KMS-11 (cell line): ENCODE results near the gene NTRK2.

Source experiments
- H2AFZ ChIP-seq: fragments of 200-600 bp; sonication (generic); 2 replicates; pipeline ENCODE4 v1.6.1; 2016; ENCODE audit warnings: antibody characterized with exemption, mixed run types, low read depth
- H3K27ac ChIP-seq: fragments of 200-600 bp; sonication (generic); 2 replicates; pipeline ENCODE4 v1.6.1; 2016; ENCODE audit warnings: mild to moderate bottlenecking, mixed run types
- H3K27me3 ChIP-seq: fragments of 200-600 bp; sonication (generic); 2 replicates; pipeline ENCODE4 v1.6.1; 2017; ENCODE audit warnings: mild to moderate bottlenecking, low read depth, mixed run types, moderate library complexity; ENCODE audit not compliant: insufficient read depth
- H3K36me3 ChIP-seq: fragments of 200-600 bp; sonication (generic); 2 replicates; pipeline ENCODE4 v1.6.1; 2017; ENCODE audit warnings: mild to moderate bottlenecking, mixed run types; ENCODE audit not compliant: insufficient read depth
- H3K4me1 ChIP-seq: fragments of 200-600 bp; sonication (generic); 2 replicates; pipeline ENCODE4 v1.6.1; 2016; ENCODE audit warnings: mild to moderate bottlenecking, low read depth, mixed run types; ENCODE audit not compliant: poor library complexity, severe bottlenecking
- H3K4me2 ChIP-seq: fragments of 200-600 bp; sonication (generic); 2 replicates; pipeline ENCODE4 v1.7.0; 2016; ENCODE audit warnings: mild to moderate bottlenecking, mixed run types
- H3K4me3 ChIP-seq: fragments of 200-600 bp; sonication (generic); IDR thresholded peaks from 2 replicates; pipeline ENCODE4 v1.6.1; 2017; ENCODE audit warnings: low read depth, low read length, mixed read lengths; ENCODE audit not compliant: insufficient read depth
- H3K79me2 ChIP-seq: fragments of 200-600 bp; sonication (generic); 2 replicates; pipeline ENCODE4 v1.6.1; 2016; ENCODE audit warnings: low read depth, mixed run types; ENCODE audit not compliant: insufficient read depth
- H3K9ac ChIP-seq: fragments of 200-600 bp; sonication (generic); 2 replicates; pipeline ENCODE4 v1.6.1; 2016; ENCODE audit warnings: mild to moderate bottlenecking, mixed run types
- H4K20me1 ChIP-seq: fragments of 200-600 bp; sonication (generic); 2 replicates; pipeline ENCODE4 v1.6.1; 2016; ENCODE audit warnings: mild to moderate bottlenecking, mixed run types; ENCODE audit not compliant: insufficient read depth
- TF ChIP-seq, protein P1 (sequence below): fragments of 200-600 bp; sonication (generic); conservative IDR thresholded peaks from 2 replicates; pipeline ENCODE4 v1.6.1; 2017; ENCODE audit warnings: low read depth, mild to moderate bottlenecking, antibody characterized with exemption, low read length, moderate library complexity, mixed read lengths

NTRK2 gene

DNA sequence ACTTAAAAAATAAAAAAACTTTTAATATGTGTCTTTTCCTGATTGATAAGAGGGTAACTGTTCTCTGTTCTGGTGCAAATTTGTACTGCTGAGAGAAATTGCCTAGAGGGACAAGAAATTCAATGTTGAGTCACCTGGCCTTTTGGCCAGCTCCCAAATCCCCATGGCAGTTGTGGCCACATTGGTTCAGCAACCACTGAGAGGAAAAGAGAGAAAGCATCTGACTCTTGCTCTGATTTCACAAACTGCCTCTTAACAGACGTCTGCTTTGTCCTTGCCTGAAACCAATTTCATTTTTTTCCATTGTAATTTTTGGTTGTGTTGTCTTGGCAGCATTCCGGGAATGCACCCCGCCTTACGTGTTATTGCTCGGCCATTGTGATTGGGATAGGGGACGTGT, 42.4 kb downstream of the NTRK2 start:
- H3K27ac ChIP-seq = no peak overlapping the region
- TF ChIP-seq, protein P1, sequence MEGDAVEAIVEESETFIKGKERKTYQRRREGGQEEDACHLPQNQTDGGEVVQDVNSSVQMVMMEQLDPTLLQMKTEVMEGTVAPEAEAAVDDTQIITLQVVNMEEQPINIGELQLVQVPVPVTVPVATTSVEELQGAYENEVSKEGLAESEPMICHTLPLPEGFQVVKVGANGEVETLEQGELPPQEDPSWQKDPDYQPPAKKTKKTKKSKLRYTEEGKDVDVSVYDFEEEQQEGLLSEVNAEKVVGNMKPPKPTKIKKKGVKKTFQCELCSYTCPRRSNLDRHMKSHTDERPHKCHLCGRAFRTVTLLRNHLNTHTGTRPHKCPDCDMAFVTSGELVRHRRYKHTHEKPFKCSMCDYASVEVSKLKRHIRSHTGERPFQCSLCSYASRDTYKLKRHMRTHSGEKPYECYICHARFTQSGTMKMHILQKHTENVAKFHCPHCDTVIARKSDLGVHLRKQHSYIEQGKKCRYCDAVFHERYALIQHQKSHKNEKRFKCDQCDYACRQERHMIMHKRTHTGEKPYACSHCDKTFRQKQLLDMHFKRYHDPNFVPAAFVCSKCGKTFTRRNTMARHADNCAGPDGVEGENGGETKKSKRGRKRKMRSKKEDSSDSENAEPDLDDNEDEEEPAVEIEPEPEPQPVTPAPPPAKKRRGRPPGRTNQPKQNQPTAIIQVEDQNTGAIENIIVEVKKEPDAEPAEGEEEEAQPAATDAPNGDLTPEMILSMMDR = no peak

DNA sequence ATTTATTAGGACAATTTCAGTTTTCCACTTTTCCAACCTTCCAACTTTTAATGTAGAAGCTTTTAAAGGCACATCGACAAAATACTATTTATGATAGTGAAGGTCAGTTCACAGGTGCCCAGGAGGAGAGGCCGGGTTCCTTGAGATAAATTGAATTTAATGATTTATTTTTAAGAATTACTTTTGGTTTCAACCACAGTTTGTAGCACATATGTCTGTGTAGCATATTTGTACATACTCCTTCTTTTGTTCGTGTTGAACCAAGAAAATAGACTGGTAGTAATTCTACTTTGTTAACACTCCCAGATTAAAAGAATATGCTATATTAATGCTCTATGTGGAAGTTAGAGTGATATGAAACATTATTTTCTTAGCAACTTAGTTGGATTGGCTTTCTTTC, 46.7 kb downstream of the NTRK2 start:
- no peak overlapping the region for H3K4me3 ChIP-seq
- TF ChIP-seq, protein P1 = no peak

More for the DNA sequence above, 42.4 kb downstream of the NTRK2 start:
- Histone ChIP-seq H2AFZ (no peak overlapping the region), H3K27me3 (peaks cover 3% of the 10 kb centered on the region; the same call in 1 of the 2 replicates), H3K79me2 (no peaks in the 10 kb centered on the region), H3K4me2 (peak overlapping the region; percentile 40), H4K20me1 (no peaks in the 10 kb centered on the region), H3K9ac (no peak overlapping the region), H3K4me1 (peaks cover 58% of the 10 kb centered on the region), H3K4me3 (no peak overlapping the region), H3K36me3 (no peaks in the 10 kb centered on the region)

DNA sequence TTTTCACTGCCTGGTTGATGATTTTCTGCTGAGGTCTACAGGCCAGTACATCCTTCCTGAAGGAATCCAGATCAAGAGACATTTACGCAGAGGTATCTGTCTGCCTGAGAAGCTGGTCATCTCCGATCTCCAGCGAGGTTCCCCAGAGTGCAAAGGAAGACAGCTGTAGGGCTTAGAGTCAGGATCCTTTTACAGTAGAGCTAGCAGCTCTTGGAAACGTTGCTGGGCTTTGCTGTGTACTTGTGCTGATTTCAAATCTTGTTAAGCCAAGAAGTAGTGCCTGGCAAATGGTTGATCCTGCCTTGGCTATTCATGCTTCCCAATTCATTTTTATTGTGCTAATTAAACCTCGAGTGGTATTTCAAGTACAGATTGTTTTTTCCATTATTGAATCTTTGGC, 48.9 kb downstream of the NTRK2 start:
- H3K4me2 ChIP-seq = no peak overlapping the region
- H2AFZ ChIP-seq = no peak overlapping the region
- TF ChIP-seq, protein P1 = no peak
- H3K27me3 ChIP-seq = peaks cover 3% of the 10 kb centered on the region; the same call in 1 of the 2 replicates
- H3K27ac ChIP-seq = no peak overlapping the region
- H3K4me1 ChIP-seq = peaks cover 26% of the 10 kb centered on the region
- no peak overlapping the region for H3K4me3 ChIP-seq
- no peaks in the 10 kb centered on the region for H4K20me1 ChIP-seq
- H3K9ac ChIP-seq = no peak overlapping the region
- no peaks in the 10 kb centered on the region for H3K36me3 ChIP-seq
- no peaks in the 10 kb centered on the region for H3K79me2 ChIP-seq

More for the DNA sequence above, 46.7 kb downstream of the NTRK2 start:
- Histone ChIP-seq H3K4me1 (peaks cover 46% of the 10 kb centered on the region), H3K4me2 (peak overlapping the region; percentile 82), H3K27me3 (peaks cover 3% of the 10 kb centered on the region; the same call in 1 of the 2 replicates), H4K20me1 (no peaks in the 10 kb centered on the region), H3K36me3 (no peaks in the 10 kb centered on the region), H3K27ac (peak overlapping the region; percentile 16; the same call in 1 of the 2 replicates), H3K79me2 (no peaks in the 10 kb centered on the region), H2AFZ (no peak overlapping the region), H3K9ac (no peak overlapping the region)

DNA sequence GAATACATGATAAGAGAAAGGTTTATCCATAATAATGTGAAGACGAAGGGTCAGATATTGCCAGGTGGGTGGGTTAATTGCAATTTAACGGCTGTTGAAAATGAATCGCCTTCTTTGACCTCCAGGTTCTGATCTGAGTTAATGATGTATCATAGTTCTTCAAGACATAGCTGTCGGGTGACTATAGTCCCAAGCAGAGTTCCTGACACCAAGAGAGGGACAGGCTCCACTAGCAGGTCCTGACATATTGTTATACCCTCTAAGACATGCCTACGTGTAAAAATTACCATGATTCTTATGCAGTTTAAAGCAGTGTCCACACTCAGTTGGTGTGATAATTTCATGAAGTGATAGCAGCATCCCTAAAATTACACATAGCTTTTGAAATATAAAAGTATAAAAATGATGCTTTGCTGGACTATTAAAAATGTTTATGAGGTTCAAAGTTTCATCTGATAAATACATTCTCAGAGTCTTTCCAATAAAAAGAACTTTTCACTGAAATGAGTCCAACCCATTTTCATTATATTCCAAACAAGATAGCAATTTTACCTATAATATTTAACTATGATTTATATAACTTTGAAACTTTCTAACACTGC, 53.0 kb downstream of the NTRK2 start:
- Histone ChIP-seq H3K4me2 (no peak overlapping the region), H3K27me3 (no peaks in the 10 kb centered on the region), H3K36me3 (no peaks in the 10 kb centered on the region), H3K79me2 (no peaks in the 10 kb centered on the region), H3K27ac (no peak overlapping the region), H3K9ac (no peak overlapping the region), H3K4me1 (peaks cover under 1% of the 10 kb centered on the region), H3K4me3 (no peak overlapping the region), H2AFZ (no peak overlapping the region), H4K20me1 (no peaks in the 10 kb centered on the region)
- TF ChIP-seq, protein P1 = no peak
